B cell (primary cell): ENCODE results near the gene POC1B. TPM values are rescaled to one million over a fixed set of nuclear protein-coding genes. Genes with fewer than 3 reads are reported as not detected.

ENCODE experiments used
- ATAC-seq: fragments of 200-7000 bp; cut with Tn5 transposase; one replicate; pipeline ENCODE4 v1.10.0; 2021; ENCODE audit warnings: low read depth, mild to moderate bottlenecking, moderate number of reproducible peaks, moderate library complexity
- CTCF ChIA-PET: fragments of 350-600 bp; sonication (Branson Sonifier 250); formaldehyde crosslinking; loops from one replicate; lab custom pipeline; 2021; ENCODE audit warnings: antibody characterized with exemption, inconsistent platforms; lab: Charles Lee
- POLR2A ChIA-PET: fragments of 350-600 bp; sonication (Branson Sonifier 250); formaldehyde crosslinking; loops from one replicate; lab custom pipeline; 2021; ENCODE audit warnings: antibody characterized with exemption; lab: Charles Lee
- DNase-seq: peaks from one replicate; pipeline ENCODE4 v3.0.0; 2013
- H2AFZ ChIP-seq: 2 replicates; pipeline ENCODE4 v1.6.1; 2012; ENCODE audit warnings: mild to moderate bottlenecking, low read depth, low read length; ENCODE audit not compliant: insufficient read depth, poor library complexity, severe bottlenecking
- H3K27ac ChIP-seq, 2 donors: 1 replicate in 1 of 2; 2 replicates in 1 of 2; pipeline ENCODE4 v1.5.1; 2012 to 2013; ENCODE audit warnings: low read length in 2 of 2, mild to moderate bottlenecking in 2 of 2, moderate library complexity in 1 of 2
- H3K27me3 ChIP-seq, 4 experiments: fragments of 200-600 bp in 1 of 4; sonication (generic) in 1 of 4; replicated peaks in 1 of 4; 1 replicate in 2 of 4; 2 replicates in 2 of 4; pipeline versions ENCODE4 v1.6.1 to v1.7.0; 2013 to 2016; ENCODE audit warnings: low read length in 3 of 4, mild to moderate bottlenecking in 2 of 4, mixed read lengths in 1 of 4, moderate library complexity in 1 of 4; ENCODE audit not compliant: insufficient read depth in 4 of 4, control insufficient read depth in 3 of 4; ENCODE audit errors: control extremely low read depth in 1 of 4
- H3K36me3 ChIP-seq, 2 experiments: replicated peaks in 1 of 2; 1 replicate in 1 of 2; 2 replicates in 1 of 2; pipeline versions ENCODE4 v1.6.1 to v1.7.1; 2013; ENCODE audit warnings: low read length in 1 of 2; ENCODE audit not compliant: insufficient read depth in 2 of 2, control insufficient read depth in 1 of 2; ENCODE audit errors: control extremely low read depth in 1 of 2, extremely low read depth in 1 of 2
- H3K4me1 ChIP-seq, 2 donors: fragments of 200-600 bp in 1 of 2; sonication (generic) in 1 of 2; 1 replicate in 1 of 2; 2 replicates in 1 of 2; pipeline versions ENCODE4 v1.5.1 to v1.6.1; 2013 to 2017; ENCODE audit warnings: low read length in 2 of 2; ENCODE audit not compliant: control insufficient read depth in 2 of 2, insufficient read depth in 2 of 2
- H3K4me2 ChIP-seq: replicated peaks from 2 replicates; pipeline ENCODE3; 2012; ENCODE audit warnings: mild to moderate bottlenecking, low read depth, low read length; ENCODE audit not compliant: poor library complexity, severe bottlenecking
- H3K4me3 ChIP-seq, 5 experiments: fragments of 200-600 bp in 1 of 5; sonication (generic) in 1 of 5; 1 replicate in 3 of 5; 2 replicates in 2 of 5; pipeline versions ENCODE4 v1.5.1 to v1.7.0; 2011 to 2016; ENCODE audit warnings: low read length in 4 of 5, mild to moderate bottlenecking in 4 of 5, low read depth in 2 of 5, control low read depth in 1 of 5, moderate library complexity in 1 of 5; ENCODE audit not compliant: insufficient read depth in 1 of 5; ENCODE audit errors: control extremely low read depth in 1 of 5, extremely low read depth in 1 of 5
- H3K79me2 ChIP-seq: fragments of 200-600 bp; sonication (generic); one replicate; pipeline ENCODE4 v1.6.0; 2016; ENCODE audit warnings: low read length; ENCODE audit not compliant: control insufficient read depth, insufficient read depth
- H3K9ac ChIP-seq: fragments of 200-600 bp; sonication (generic); 2 replicates; pipeline ENCODE4 v1.6.1; 2017; ENCODE audit warnings: mild to moderate bottlenecking, low read length, moderate library complexity
- H3K9me3 ChIP-seq, 3 donors: one replicate each; pipeline versions ENCODE4 v1.6.1 to v1.7.1; 2013; ENCODE audit warnings: low read length in 2 of 3; ENCODE audit not compliant: control insufficient read depth in 2 of 3, insufficient read depth in 1 of 3; ENCODE audit errors: control extremely low read depth in 1 of 3
- H4K20me1 ChIP-seq: 2 replicates; pipeline ENCODE4 v1.6.0; 2012; ENCODE audit warnings: mild to moderate bottlenecking, low read length; ENCODE audit not compliant: insufficient read depth, control insufficient read depth, poor library complexity, severe bottlenecking
- H3K27ac Mint-ChIP-seq: one replicate; pipeline ENCODE4 v1.8.0; 2021; ENCODE audit warnings: mixed read lengths
- H3K27me3 Mint-ChIP-seq: one replicate; pipeline ENCODE4 v1.8.0; 2021; ENCODE audit warnings: mixed read lengths
- H3K4me1 Mint-ChIP-seq: one replicate; pipeline ENCODE4 v1.8.0; 2021; ENCODE audit warnings: mixed read lengths
- H3K4me3 Mint-ChIP-seq: one replicate; pipeline ENCODE4 v1.8.0; 2021; ENCODE audit warnings: mixed read lengths
- H3K9me3 Mint-ChIP-seq: one replicate; pipeline ENCODE4 v1.8.0; 2022; ENCODE audit warnings: mixed read lengths; ENCODE audit not compliant: insufficient read depth
- EZH2 ChIP-seq: IDR thresholded peaks from 2 replicates; pipeline ENCODE4 v1.6.1; 2012; ENCODE audit warnings: borderline replicate concordance, low read depth, mild to moderate bottlenecking, moderate library complexity, low read length; ENCODE audit not compliant: insufficient read depth, poor library complexity, severe bottlenecking
- WGBS: methylation state at CpG from one replicate; pipeline ENCODE4 v1.1.5; 2013; ENCODE audit warnings: missing lambda C conversion rate; ENCODE audit not compliant: insufficient coverage; 5-methylcytosine and 5-hydroxymethylcytosine counted together
- intact Hi-C: fragments of 100-400 bp; cut with micrococcal nuclease; formaldehyde crosslinking; loops from one replicate; pipeline ENCODE4 v1.10.0; 2022
- polyA plus RNA-seq: library from polyadenylated mRNA; depleted of rRNA; stranded (reverse); fragments of >200 nt; gene quantifications from 2 replicates; pipeline ENCODE4 v1.2.3, GENCODE V29; 2012
- total RNA-seq, 2 donors: library from RNA; stranded (reverse); fragments of 120-200 nt in 1 of 2; gene quantifications; 1 replicate in 1 of 2; 2 replicates in 1 of 2; pipeline versions ENCODE4 v1.2.3 to v1.2.4, GENCODE V29; 2013 to 2022
- TF ChIP-seq, protein P1 (sequence below): fragments of 200-600 bp; IDR thresholded peaks from one replicate; pipeline ENCODE4 v1.8.0; 2022; ENCODE audit warnings: antibody characterized with exemption, mild to moderate bottlenecking

POC1B gene
- total and polyA plus RNA-seq, 2 donors (not counting 1 experiment from before 2014, with no cell fraction given) = 12.0 to 39.5 TPM

DNA sequence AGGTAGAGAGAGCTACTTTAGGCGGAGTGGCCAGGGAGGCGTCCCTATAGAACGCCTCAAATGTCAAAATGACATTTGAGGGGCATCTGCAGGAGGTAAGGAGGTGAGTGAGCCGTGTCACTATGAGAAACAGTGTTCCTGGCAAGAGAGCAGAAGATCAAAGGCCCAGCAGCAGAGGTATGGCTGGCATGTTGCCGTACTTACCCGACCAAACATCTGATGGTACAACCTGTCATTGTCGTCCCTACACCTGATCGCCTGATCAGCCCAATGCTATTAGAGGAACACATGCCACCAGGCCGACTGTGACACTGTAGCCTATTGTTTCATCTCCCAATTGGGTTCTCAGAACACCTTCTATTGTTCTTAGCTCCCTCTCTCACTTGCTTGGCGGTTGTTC lies 33.9 kb upstream of the POC1B start:
- CTCF ChIA-PET = interaction anchor here (2.0 kb wide), 1 partner anchor 12 kb away, joined by 6 read pairs; no protein-coding TSS in a partner anchor
- H3K36me3 ChIP-seq = no peaks in the 10 kb centered on the region

GRCh38 chr12:89556976-89557375 lies 31.1 kb upstream of the POC1B start:
- POLR2A ChIA-PET = no interaction called here
- ATAC-seq = no peak
- CTCF ChIA-PET = no interaction called here

More for the DNA sequence above, 33.9 kb upstream of the POC1B start:
- Mint-ChIP-seq H3K4me1 (no peaks in the 10 kb centered on the region), H3K27me3 (peaks cover 4% of the 10 kb centered on the region), H3K4me3 (no peak overlapping the region), H3K9me3 (no peaks in the 10 kb centered on the region), H3K27ac (no peak overlapping the region)
- Histone ChIP-seq H3K27ac (no peak overlapping the region), H3K9me3 (no peaks in the 10 kb centered on the region), H4K20me1 (no peaks in the 10 kb centered on the region), H3K27me3 (no peaks in the 10 kb centered on the region), H3K79me2 (no peaks in the 10 kb centered on the region), H3K4me1 (no peaks in the 10 kb centered on the region), H3K9ac (no peak overlapping the region), H3K4me3 (no peak overlapping the region), H2AFZ (no peak overlapping the region), H3K4me2 (no peak overlapping the region)
- ATAC-seq = no peak
- no peak for DNase-seq
- intact Hi-C loops = no loop called here
- 96% methylated on average over 10 of the region's 10 CpGs for WGBS
- TF ChIP-seq, protein P1, sequence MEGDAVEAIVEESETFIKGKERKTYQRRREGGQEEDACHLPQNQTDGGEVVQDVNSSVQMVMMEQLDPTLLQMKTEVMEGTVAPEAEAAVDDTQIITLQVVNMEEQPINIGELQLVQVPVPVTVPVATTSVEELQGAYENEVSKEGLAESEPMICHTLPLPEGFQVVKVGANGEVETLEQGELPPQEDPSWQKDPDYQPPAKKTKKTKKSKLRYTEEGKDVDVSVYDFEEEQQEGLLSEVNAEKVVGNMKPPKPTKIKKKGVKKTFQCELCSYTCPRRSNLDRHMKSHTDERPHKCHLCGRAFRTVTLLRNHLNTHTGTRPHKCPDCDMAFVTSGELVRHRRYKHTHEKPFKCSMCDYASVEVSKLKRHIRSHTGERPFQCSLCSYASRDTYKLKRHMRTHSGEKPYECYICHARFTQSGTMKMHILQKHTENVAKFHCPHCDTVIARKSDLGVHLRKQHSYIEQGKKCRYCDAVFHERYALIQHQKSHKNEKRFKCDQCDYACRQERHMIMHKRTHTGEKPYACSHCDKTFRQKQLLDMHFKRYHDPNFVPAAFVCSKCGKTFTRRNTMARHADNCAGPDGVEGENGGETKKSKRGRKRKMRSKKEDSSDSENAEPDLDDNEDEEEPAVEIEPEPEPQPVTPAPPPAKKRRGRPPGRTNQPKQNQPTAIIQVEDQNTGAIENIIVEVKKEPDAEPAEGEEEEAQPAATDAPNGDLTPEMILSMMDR = no peak
- TF ChIP-seq EZH2 = no peak
- POLR2A ChIA-PET = no interaction called here

More at GRCh38 chr12:89556976-89557375, 31.1 kb upstream of the POC1B start:
- no peak overlapping the region for H3K27ac Mint-ChIP-seq
- H2AFZ ChIP-seq = no peak overlapping the region
- H3K9me3 Mint-ChIP-seq = no peaks in the 10 kb centered on the region
- DNase-seq = no peak
- no peaks in the 10 kb centered on the region for H3K4me1 ChIP-seq
- no peaks in the 10 kb centered on the region for H3K9me3 ChIP-seq
- no peaks in the 10 kb centered on the region for H3K79me2 ChIP-seq
- H3K27me3 Mint-ChIP-seq = peaks cover 4% of the 10 kb centered on the region
- intact Hi-C loops = no loop called here
- WGBS = 100% methylated on average over 1 of the region's 2 CpGs
- H3K36me3 ChIP-seq = no peaks in the 10 kb centered on the region
- no peaks in the 10 kb centered on the region for H3K4me1 Mint-ChIP-seq
- no peak overlapping the region for H3K9ac ChIP-seq
- no peak overlapping the region for H3K4me2 ChIP-seq
- no peaks in the 10 kb centered on the region for H3K27me3 ChIP-seq
- TF ChIP-seq, protein P1 = no peak
- TF ChIP-seq EZH2 = no peak
- H4K20me1 ChIP-seq = no peaks in the 10 kb centered on the region
- no peak overlapping the region for H3K4me3 Mint-ChIP-seq
- no peak overlapping the region for H3K4me3 ChIP-seq
- H3K27ac ChIP-seq = no peak overlapping the region
